ENCODE data around the gene NCKAP5.

Gene NCKAP5

GRCh38 chr2:132627536-132627935 lies 940.7 kb downstream of the NCKAP5 start:
- Histone ChIP-seq H3K4me3 (ENCODE audit: low read depth in 1 of 2, low read length in 2 of 2) (no peak overlapping the region), H3K27ac (ENCODE audit: low read length) (no peak overlapping the region), H3K4me2 (ENCODE audit: insufficient read depth, low read length) (no peak overlapping the region), H3K4me1 (ENCODE audit: insufficient read depth, low read length) (no peaks in the 10 kb centered on the region), H3K9ac (ENCODE audit: low read depth, low read length) (no peak overlapping the region), H3K36me3 (ENCODE audit: insufficient read depth, low read length) (no peaks in the 10 kb centered on the region), H3K27me3 (ENCODE audit: insufficient read depth, low read length, poor library complexity) (no peaks in the 10 kb centered on the region), H3K9me3 (ENCODE audit: insufficient read depth, low read length, severe bottlenecking) (no peaks in the 10 kb centered on the region), H3K79me2 (ENCODE audit: insufficient read depth, low read length) (no peaks in the 10 kb centered on the region), H4K20me1 (ENCODE audit: insufficient read depth, low read length) (no peaks in the 10 kb centered on the region), H2AFZ (ENCODE audit: low read depth, low read length) (no peak overlapping the region)
- ATAC-seq (ENCODE audit: insufficient read depth, low read depth) (no peak), DNase-seq (no peak)
- TF ChIP-seq, protein P1, sequence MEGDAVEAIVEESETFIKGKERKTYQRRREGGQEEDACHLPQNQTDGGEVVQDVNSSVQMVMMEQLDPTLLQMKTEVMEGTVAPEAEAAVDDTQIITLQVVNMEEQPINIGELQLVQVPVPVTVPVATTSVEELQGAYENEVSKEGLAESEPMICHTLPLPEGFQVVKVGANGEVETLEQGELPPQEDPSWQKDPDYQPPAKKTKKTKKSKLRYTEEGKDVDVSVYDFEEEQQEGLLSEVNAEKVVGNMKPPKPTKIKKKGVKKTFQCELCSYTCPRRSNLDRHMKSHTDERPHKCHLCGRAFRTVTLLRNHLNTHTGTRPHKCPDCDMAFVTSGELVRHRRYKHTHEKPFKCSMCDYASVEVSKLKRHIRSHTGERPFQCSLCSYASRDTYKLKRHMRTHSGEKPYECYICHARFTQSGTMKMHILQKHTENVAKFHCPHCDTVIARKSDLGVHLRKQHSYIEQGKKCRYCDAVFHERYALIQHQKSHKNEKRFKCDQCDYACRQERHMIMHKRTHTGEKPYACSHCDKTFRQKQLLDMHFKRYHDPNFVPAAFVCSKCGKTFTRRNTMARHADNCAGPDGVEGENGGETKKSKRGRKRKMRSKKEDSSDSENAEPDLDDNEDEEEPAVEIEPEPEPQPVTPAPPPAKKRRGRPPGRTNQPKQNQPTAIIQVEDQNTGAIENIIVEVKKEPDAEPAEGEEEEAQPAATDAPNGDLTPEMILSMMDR (IDR thresholded peaks at IDR 0.05; ENCODE audit: borderline replicate concordance, extremely low read depth, low read length, poor library complexity, severe bottlenecking): no peak
- no peak for TF ChIP-seq EZH2 (IDR thresholded peaks at IDR 0.05; ENCODE audit: borderline replicate concordance, low read depth, low read length, severe bottlenecking)

- Histone ChIP-seq H2AFZ (ENCODE audit: low read depth, low read length) (no peak overlapping the region), H3K4me3 (ENCODE audit: low read depth in 1 of 2, low read length in 2 of 2) (no peak overlapping the region), H3K4me2 (ENCODE audit: insufficient read depth, low read length) (no peak overlapping the region), H3K9me3 (ENCODE audit: insufficient read depth, low read length, severe bottlenecking) (no peaks in the 10 kb centered on the region), H3K27me3 (ENCODE audit: insufficient read depth, low read length, poor library complexity) (no peaks in the 10 kb centered on the region), H3K36me3 (ENCODE audit: insufficient read depth, low read length) (no peaks in the 10 kb centered on the region), H4K20me1 (ENCODE audit: insufficient read depth, low read length) (no peaks in the 10 kb centered on the region), H3K79me2 (ENCODE audit: insufficient read depth, low read length) (no peaks in the 10 kb centered on the region), H3K27ac (ENCODE audit: low read length) (no peak overlapping the region), H3K9ac (ENCODE audit: low read depth, low read length) (no peak overlapping the region), H3K4me1 (ENCODE audit: insufficient read depth, low read length) (no peaks in the 10 kb centered on the region)
- no peak for DNase-seq
- ATAC-seq (ENCODE audit: insufficient read depth, low read depth): no peak
- no peak for TF ChIP-seq EZH2 (IDR thresholded peaks at IDR 0.05; ENCODE audit: borderline replicate concordance, low read depth, low read length, severe bottlenecking)
Measured at GRCh38 chr2:132623096-132623839, 945.0 kb downstream of the NCKAP5 start.

Data from DND-41 (cell line).